ENCODE results near the gene TPTE. TPM values are rescaled to one million over a fixed set of nuclear protein-coding genes. Genes with fewer than 3 reads are reported as not detected.

Gene TPTE
- total and polyA plus RNA-seq, 2 of the 8 experiments (the other 6 are each of a cell fraction or from before 2014, with no cell fraction given) = not detected

Small RNA genes lying within 50 kb of the gene (small RNA-seq; reads per million reads assigned to genes)
- not detected for gene CYCSP41 (ENCODE audit: insufficient read depth)

Measured in H1 (cell line).